Activated CD8-positive, alpha-beta T cell treated with anti-CD3 and anti-CD28 coated beads, Interleukin-2, amount 10 ng/mL, durations not matched to agents 7 days and 5 days (primary cell): ENCODE results near the gene ASIC1. TPM values are rescaled to one million over a fixed set of nuclear protein-coding genes. Genes with fewer than 3 reads are reported as not detected.

Experiments
- ATAC-seq: fragments of 150-1000 bp; cut with Tn5 transposase; one replicate; pipeline ENCODE4 v1.10.0; 2021; ENCODE audit warnings: moderate library complexity
- CTCF ChIA-PET: fragments of 350-600 bp; sonication (Branson Sonifier 250); formaldehyde crosslinking; loops from one replicate; lab custom pipeline; 2021; ENCODE audit warnings: antibody characterized with exemption; lab: Charles Lee
- POLR2A ChIA-PET: fragments of 350-600 bp; sonication (Branson Sonifier 250); formaldehyde crosslinking; loops from one replicate; lab custom pipeline; 2021; ENCODE audit warnings: antibody characterized with exemption; lab: Charles Lee
- DNase-seq: peaks from one replicate; pipeline ENCODE4 v3.0.0-alpha.2; 2020
- H3K27ac Mint-ChIP-seq: one replicate; pipeline ENCODE4 v1.8.0; 2021; ENCODE audit warnings: mild to moderate bottlenecking, mixed read lengths
- H3K27me3 Mint-ChIP-seq: one replicate; pipeline ENCODE4 v1.8.0; 2021; ENCODE audit warnings: low read depth, mixed read lengths
- H3K36me3 Mint-ChIP-seq: one replicate; pipeline ENCODE4 v1.8.0; 2021; ENCODE audit warnings: low read depth, mixed read lengths
- H3K4me1 Mint-ChIP-seq: one replicate; pipeline ENCODE4 v1.8.0; 2021; ENCODE audit warnings: low read depth, mixed read lengths
- H3K4me3 Mint-ChIP-seq: one replicate; pipeline ENCODE4 v1.8.0; 2021; ENCODE audit warnings: mild to moderate bottlenecking, mixed read lengths
- H3K9me3 Mint-ChIP-seq: one replicate; pipeline ENCODE4 v1.8.0; 2022; ENCODE audit warnings: mixed read lengths; ENCODE audit not compliant: insufficient read depth
- total RNA-seq, 2 experiments: library from RNA; stranded (reverse); gene quantifications; one replicate each; pipeline ENCODE4 v1.2.3, GENCODE V29; 2021

ASIC1 gene
- total RNA-seq, 2 experiments from 2014 or later, result 25.4 to 27.9 TPM

GRCh38 chr12:50061946-50062686, 4.7 kb downstream of the ASIC1 start:
- H3K27ac Mint-ChIP-seq, result no peak overlapping the region
- H3K4me3 Mint-ChIP-seq, result no peak overlapping the region
- peaks cover 15% of the 10 kb centered on the region for H3K36me3 Mint-ChIP-seq
- no peak for DNase-seq
- POLR2A ChIA-PET, result no interaction called here
- peaks cover under 1% of the 10 kb centered on the region for H3K27me3 Mint-ChIP-seq
- ATAC-seq, result no peak
- CTCF ChIA-PET, result interaction anchor here (1.2 to 6.2 kb wide), 6 partner anchors 7 to 117 kb away, joined by 3 to 68 read pairs (median 4); partner anchors contain the start of gene RACGAP1
- no peaks in the 10 kb centered on the region for H3K9me3 Mint-ChIP-seq
- peaks cover 50% of the 10 kb centered on the region for H3K4me1 Mint-ChIP-seq

- H3K36me3 Mint-ChIP-seq, result peaks cover 15% of the 10 kb centered on the region
- H3K27ac Mint-ChIP-seq, result no peak overlapping the region
- no peaks in the 10 kb centered on the region for H3K27me3 Mint-ChIP-seq
- no peak overlapping the region for H3K4me3 Mint-ChIP-seq
- H3K9me3 Mint-ChIP-seq, result no peaks in the 10 kb centered on the region
- peaks cover 49% of the 10 kb centered on the region for H3K4me1 Mint-ChIP-seq
- ChIA-PET POLR2A (no interaction called here), CTCF (interaction anchor here (1.4 to 6.2 kb wide), 4 partner anchors 12 to 96 kb away, joined by 4 to 56 read pairs (median 4); partner anchors contain the start of gene RACGAP1)
- no peak for ATAC-seq
- no peak for DNase-seq
Observed at GRCh38 chr12:50062728-50063460, 5.5 kb downstream of the ASIC1 start.

- DNase-seq, result no peak
- Mint-ChIP-seq H3K27ac (no peak overlapping the region), H3K9me3 (no peaks in the 10 kb centered on the region), H3K36me3 (peaks cover 8% of the 10 kb centered on the region), H3K4me3 (no peak overlapping the region), H3K27me3 (no peaks in the 10 kb centered on the region), H3K4me1 (peaks cover 32% of the 10 kb centered on the region)
- CTCF ChIA-PET, result interaction anchor here (1.0 to 8.7 kb wide), 10 partner anchors 9 to 121 kb away, joined by 3 to 180 read pairs (median 4); partner anchors contain the start of genes CERS5, COX14, RACGAP1 and SMARCD1
- POLR2A ChIA-PET, result interaction anchor here (0.7 to 1.8 kb wide), 2 partner anchors 18 to 22 kb away, joined by 3 to 5 read pairs; no protein-coding TSS in a partner anchor
- no peak for ATAC-seq
Observed at GRCh38 chr12:50065726-50066310, 8.4 kb downstream of the ASIC1 start.

GRCh38 chr12:50066402-50066801, 9.0 kb downstream of the ASIC1 start:
- peaks cover 2% of the 10 kb centered on the region for H3K36me3 Mint-ChIP-seq
- no peak overlapping the region for H3K27ac Mint-ChIP-seq
- ATAC-seq (no peak), DNase-seq (no peak)
- no peak overlapping the region for H3K4me3 Mint-ChIP-seq
- H3K9me3 Mint-ChIP-seq, result no peaks in the 10 kb centered on the region
- ChIA-PET CTCF (interaction anchor here (1.0 to 8.7 kb wide), 12 partner anchors 9 to 121 kb away, joined by 3 to 180 read pairs (median 5); partner anchors contain the start of genes CERS5, COX14, RACGAP1 and SMARCD1), POLR2A (interaction anchor here (0.7 to 1.8 kb wide), 2 partner anchors 17 to 21 kb away, joined by 3 to 5 read pairs; no protein-coding TSS in a partner anchor)
- peaks cover 28% of the 10 kb centered on the region for H3K4me1 Mint-ChIP-seq
- no peaks in the 10 kb centered on the region for H3K27me3 Mint-ChIP-seq

GRCh38 chr12:50069069-50069468, 11.7 kb downstream of the ASIC1 start:
- H3K4me1 Mint-ChIP-seq, result peaks cover 10% of the 10 kb centered on the region
- no peak overlapping the region for H3K4me3 Mint-ChIP-seq
- POLR2A ChIA-PET, result no interaction called here
- no peak overlapping the region for H3K27ac Mint-ChIP-seq
- CTCF ChIA-PET, result interaction anchor here (1.0 to 8.7 kb wide), 10 partner anchors 9 to 123 kb away, joined by 3 to 180 read pairs (median 12); partner anchors contain the start of genes ASIC1 and COX14
- ATAC-seq (no peak), DNase-seq (no peak)
- H3K9me3 Mint-ChIP-seq, result no peaks in the 10 kb centered on the region
- no peaks in the 10 kb centered on the region for H3K27me3 Mint-ChIP-seq
- H3K36me3 Mint-ChIP-seq, result no peaks in the 10 kb centered on the region

GRCh38 chr12:50069539-50069938, 12.1 kb downstream of the ASIC1 start:
- POLR2A ChIA-PET, result no interaction called here

GRCh38 chr12:50070314-50071060, 13.1 kb downstream of the ASIC1 start:
- POLR2A ChIA-PET, result no interaction called here
- H3K4me3 Mint-ChIP-seq, result no peak overlapping the region

More at GRCh38 chr12:50069539-50069938, 12.1 kb downstream of the ASIC1 start:
- H3K4me3 Mint-ChIP-seq, result no peak overlapping the region
- no peak for ATAC-seq
- peaks cover 10% of the 10 kb centered on the region for H3K4me1 Mint-ChIP-seq
- CTCF ChIA-PET, result interaction anchor here (1.0 to 8.7 kb wide), 12 partner anchors 9 to 124 kb away, joined by 3 to 180 read pairs (median 7); partner anchors contain the start of genes ASIC1 and COX14
- no peak for DNase-seq
- H3K9me3 Mint-ChIP-seq, result no peaks in the 10 kb centered on the region
- no peaks in the 10 kb centered on the region for H3K36me3 Mint-ChIP-seq
- H3K27me3 Mint-ChIP-seq, result no peaks in the 10 kb centered on the region
- no peak overlapping the region for H3K27ac Mint-ChIP-seq

GRCh38 chr12:50072198-50072907, 15.0 kb downstream of the ASIC1 start:
- H3K9me3 Mint-ChIP-seq, result no peaks in the 10 kb centered on the region
- CTCF ChIA-PET, result interaction anchor here (1.2 to 8.7 kb wide), 6 partner anchors 13 to 105 kb away, joined by 5 to 180 read pairs (median 28); partner anchors contain the start of gene SMARCD1
- peaks cover 14% of the 10 kb centered on the region for H3K4me1 Mint-ChIP-seq
- POLR2A ChIA-PET, result interaction anchor here (0.5 kb wide), 1 partner anchor 62 kb away, joined by 4 read pairs; no protein-coding TSS in a partner anchor
- DNase-seq (no peak), ATAC-seq (no peak)
- no peak overlapping the region for H3K4me3 Mint-ChIP-seq
- no peaks in the 10 kb centered on the region for H3K36me3 Mint-ChIP-seq
- no peak overlapping the region for H3K27ac Mint-ChIP-seq
- no peaks in the 10 kb centered on the region for H3K27me3 Mint-ChIP-seq

More at GRCh38 chr12:50070314-50071060, 13.1 kb downstream of the ASIC1 start:
- CTCF ChIA-PET, result interaction anchor here (0.6 to 8.7 kb wide), 34 partner anchors 8 to 308 kb away, joined by 3 to 180 read pairs (median 4); partner anchors contain the start of genes COX14 and SMARCD1
- DNase-seq (peak; percentile 79), ATAC-seq (peak; percentile 62)
- H3K27ac Mint-ChIP-seq, result peak overlapping the region; percentile 17
- no peaks in the 10 kb centered on the region for H3K36me3 Mint-ChIP-seq
- peaks cover 14% of the 10 kb centered on the region for H3K4me1 Mint-ChIP-seq
- no peaks in the 10 kb centered on the region for H3K9me3 Mint-ChIP-seq
- H3K27me3 Mint-ChIP-seq, result no peaks in the 10 kb centered on the region

- H3K4me3 Mint-ChIP-seq, result no peak overlapping the region
- H3K4me1 Mint-ChIP-seq, result peaks cover 14% of the 10 kb centered on the region
- no peak for ATAC-seq
- no peaks in the 10 kb centered on the region for H3K9me3 Mint-ChIP-seq
- no peaks in the 10 kb centered on the region for H3K27me3 Mint-ChIP-seq
- DNase-seq, result no peak
- no peaks in the 10 kb centered on the region for H3K36me3 Mint-ChIP-seq
- CTCF ChIA-PET, result interaction anchor here (1.2 to 4.6 kb wide), 3 partner anchors 12 to 103 kb away, joined by 5 to 29 read pairs (median 26); partner anchors contain the start of gene SMARCD1
- POLR2A ChIA-PET, result interaction anchor here (0.5 kb wide), 1 partner anchor 63 kb away, joined by 4 read pairs; no protein-coding TSS in a partner anchor
- H3K27ac Mint-ChIP-seq, result no peak overlapping the region
Observed at GRCh38 chr12:50073206-50073605, 15.8 kb downstream of the ASIC1 start.

- no peak overlapping the region for H3K4me3 Mint-ChIP-seq
- H3K36me3 Mint-ChIP-seq, result no peaks in the 10 kb centered on the region
- no peaks in the 10 kb centered on the region for H3K27me3 Mint-ChIP-seq
- ChIA-PET POLR2A (no interaction called here), CTCF (interaction anchor here (1.2 to 4.6 kb wide), 7 partner anchors 11 to 241 kb away, joined by 3 to 29 read pairs (median 5); partner anchors contain the start of gene SMARCD1)
- ATAC-seq (no peak), DNase-seq (no peak)
- H3K9me3 Mint-ChIP-seq, result no peaks in the 10 kb centered on the region
- peaks cover 14% of the 10 kb centered on the region for H3K4me1 Mint-ChIP-seq
- H3K27ac Mint-ChIP-seq, result no peak overlapping the region
Observed at GRCh38 chr12:50073712-50074111, 16.3 kb downstream of the ASIC1 start.
